ENCODE measurements around the gene NHLRC3. TPM values are rescaled to one million over a fixed set of nuclear protein-coding genes. Genes with fewer than 3 reads are reported as not detected.

Gene NHLRC3
- total RNA-seq, 2 donors from 2014 or later, result 20.1 to 21.0 TPM

DNA sequence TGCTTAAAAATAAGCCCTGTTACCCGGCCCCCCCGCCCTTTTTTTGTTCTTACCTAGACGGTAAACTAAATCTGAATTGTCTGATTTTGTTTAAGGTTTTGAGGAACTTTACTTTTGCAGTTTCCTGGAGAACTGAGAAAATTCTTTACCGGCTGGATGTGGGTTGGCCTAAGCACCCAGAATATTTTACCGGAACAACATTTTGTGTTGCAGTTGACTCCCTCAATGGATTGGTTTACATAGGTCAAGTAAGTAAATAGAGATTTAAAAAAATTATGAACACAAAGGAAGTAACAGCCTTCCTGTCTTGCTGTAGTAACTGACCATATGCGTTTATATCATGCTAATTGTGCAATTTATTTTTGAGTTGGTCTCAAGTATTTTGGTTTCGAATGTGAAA, 785 bp downstream of the NHLRC3 start:
- H3K9me3 ChIP-seq, result no peaks in the 10 kb centered on the region
- H3K36me3 ChIP-seq (replicated peaks in 1 of 2; ENCODE audit: insufficient read depth in 1 of 2, low read depth in 2 of 2), result peaks cover 0 to 2% of the 10 kb centered on the region in 2 donors
- DNase-seq, result no peak
- ATAC-seq, result no peak
- H3K27ac ChIP-seq, result peak overlapping the region in 1 of 4 donors; percentile 97
- 8 to 9% methylated on average over 7 of the region's 7 CpGs for whole genome bisulfite sequencing, 2 donors
- H3K27me3 ChIP-seq, result no peaks in the 10 kb centered on the region
- peaks cover 35% of the 10 kb centered on the region for H3K4me1 ChIP-seq
- intact Hi-C loops (cut with DNase I), result no loop called here
- peak overlapping the region; percentile 87 to 92 for H3K4me3 ChIP-seq
- TF ChIP-seq, protein P1, sequence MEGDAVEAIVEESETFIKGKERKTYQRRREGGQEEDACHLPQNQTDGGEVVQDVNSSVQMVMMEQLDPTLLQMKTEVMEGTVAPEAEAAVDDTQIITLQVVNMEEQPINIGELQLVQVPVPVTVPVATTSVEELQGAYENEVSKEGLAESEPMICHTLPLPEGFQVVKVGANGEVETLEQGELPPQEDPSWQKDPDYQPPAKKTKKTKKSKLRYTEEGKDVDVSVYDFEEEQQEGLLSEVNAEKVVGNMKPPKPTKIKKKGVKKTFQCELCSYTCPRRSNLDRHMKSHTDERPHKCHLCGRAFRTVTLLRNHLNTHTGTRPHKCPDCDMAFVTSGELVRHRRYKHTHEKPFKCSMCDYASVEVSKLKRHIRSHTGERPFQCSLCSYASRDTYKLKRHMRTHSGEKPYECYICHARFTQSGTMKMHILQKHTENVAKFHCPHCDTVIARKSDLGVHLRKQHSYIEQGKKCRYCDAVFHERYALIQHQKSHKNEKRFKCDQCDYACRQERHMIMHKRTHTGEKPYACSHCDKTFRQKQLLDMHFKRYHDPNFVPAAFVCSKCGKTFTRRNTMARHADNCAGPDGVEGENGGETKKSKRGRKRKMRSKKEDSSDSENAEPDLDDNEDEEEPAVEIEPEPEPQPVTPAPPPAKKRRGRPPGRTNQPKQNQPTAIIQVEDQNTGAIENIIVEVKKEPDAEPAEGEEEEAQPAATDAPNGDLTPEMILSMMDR (IDR thresholded peaks at IDR 0.05), result no peak
- no peak for TF ChIP-seq POLR2A (IDR thresholded peaks at IDR 0.05)

DNA sequence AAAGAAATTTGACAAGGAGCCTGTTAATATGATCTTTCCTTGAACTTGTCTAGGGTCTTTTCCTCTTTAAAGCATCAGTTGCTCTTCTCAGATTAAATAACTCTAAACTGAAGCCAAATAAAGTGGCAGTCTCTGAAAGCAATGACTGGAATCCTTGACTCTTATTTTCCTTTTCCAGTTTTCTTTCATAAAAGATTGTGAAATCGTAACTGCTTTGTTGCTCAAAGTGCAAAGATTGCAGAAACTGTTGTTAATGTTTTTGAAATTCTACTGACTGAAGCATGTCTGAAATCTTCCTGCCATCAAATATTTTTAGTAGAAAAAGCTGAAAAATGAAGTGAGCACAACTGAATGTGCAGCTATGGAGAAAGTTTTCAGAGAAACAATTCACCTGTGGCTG, 1.9 kb downstream of the NHLRC3 start:
- peaks cover 0 to 4% of the 10 kb centered on the region in 2 donors for H3K36me3 ChIP-seq (replicated peaks in 1 of 2; ENCODE audit: insufficient read depth in 1 of 2, low read depth in 2 of 2)
- DNase-seq (no peak), ATAC-seq (no peak)
- intact Hi-C loops (cut with DNase I), result no loop called here
- no peak for TF ChIP-seq POLR2A (IDR thresholded peaks at IDR 0.05)
- TF ChIP-seq, protein P1 (IDR thresholded peaks at IDR 0.05), result no peak
- no peaks in the 10 kb centered on the region for H3K27me3 ChIP-seq
- no peaks in the 10 kb centered on the region for H3K9me3 ChIP-seq
- H3K27ac ChIP-seq, result no peak overlapping the region
- WGBS, 2 donors, result 65 to 72% methylated on average over 1 of the region's 1 CpG
- H3K4me3 ChIP-seq, result no peak overlapping the region
- H3K4me1 ChIP-seq, result peaks cover 23% of the 10 kb centered on the region

DNA sequence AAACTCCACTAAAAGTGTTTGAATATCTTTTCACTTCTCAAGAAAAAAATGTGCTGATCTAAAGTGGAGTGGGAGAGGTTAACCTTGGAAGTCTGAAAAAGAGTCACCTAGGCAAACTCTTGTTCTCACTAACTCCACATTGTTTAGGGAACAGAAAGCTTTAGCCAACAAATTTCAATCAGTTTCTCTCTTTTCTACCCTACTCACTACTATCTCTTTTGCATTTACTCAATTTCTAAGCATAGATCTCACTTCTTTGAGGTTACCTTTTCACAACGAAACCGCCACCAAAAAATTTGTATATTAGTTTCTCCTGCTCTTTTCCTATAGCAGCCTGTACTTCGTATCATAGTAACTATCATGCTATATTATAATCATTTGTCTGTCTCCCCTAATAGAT, 6.3 kb downstream of the NHLRC3 start:
- H3K9me3 ChIP-seq, result no peaks in the 10 kb centered on the region
- no peak overlapping the region for H3K4me3 ChIP-seq
- H3K4me1 ChIP-seq, result peaks cover 12% of the 10 kb centered on the region
- intact Hi-C loops (cut with DNase I), result no loop called here
- 90 to 95% methylated on average over 3 of the region's 3 CpGs for whole genome bisulfite sequencing, 2 donors
- DNase-seq (no peak), ATAC-seq (no peak)
- H3K27ac ChIP-seq, result no peak overlapping the region
- H3K27me3 ChIP-seq, result no peaks in the 10 kb centered on the region
- no peak for TF ChIP-seq POLR2A (IDR thresholded peaks at IDR 0.05)
- TF ChIP-seq, protein P1 (IDR thresholded peaks at IDR 0.05), result no peak
- peaks cover 0 to 4% of the 10 kb centered on the region in 2 donors for H3K36me3 ChIP-seq (replicated peaks in 1 of 2; ENCODE audit: insufficient read depth in 1 of 2, low read depth in 2 of 2)

DNA sequence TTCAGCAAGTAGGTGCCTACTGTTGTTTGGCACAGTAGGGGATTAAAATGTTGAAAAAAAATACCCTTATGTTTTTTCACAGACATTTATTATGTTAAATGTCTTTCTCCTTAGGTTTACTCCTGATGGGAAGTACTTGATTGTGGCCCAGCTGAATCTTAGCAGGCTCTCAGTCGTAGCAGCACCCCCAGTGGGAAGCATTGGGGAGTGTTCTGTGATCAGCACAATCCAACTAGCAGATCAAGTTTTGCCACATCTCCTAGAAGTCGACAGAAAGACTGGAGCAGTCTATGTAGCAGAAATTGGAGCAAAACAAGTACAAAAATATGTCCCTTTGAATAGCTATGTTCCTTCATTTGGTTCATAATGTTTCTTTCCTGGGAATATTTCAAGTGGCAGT, 9.3 kb downstream of the NHLRC3 start:
- TF ChIP-seq, protein P1 (IDR thresholded peaks at IDR 0.05), result peak in 1 of 7 experiments; percentile 21
- no peak for TF ChIP-seq POLR2A (IDR thresholded peaks at IDR 0.05)
- WGBS, 2 donors, result 14 to 15% methylated on average over 2 of the region's 2 CpGs
- intact Hi-C loops (cut with DNase I), result no loop called here
- no peaks in the 10 kb centered on the region for H3K4me1 ChIP-seq
- no peak overlapping the region for H3K4me3 ChIP-seq
- H3K27ac ChIP-seq, result no peak overlapping the region
- DNase-seq, result peak in 1 of 4 donors; percentile 24
- peaks cover 0 to 4% of the 10 kb centered on the region in 2 donors for H3K36me3 ChIP-seq (replicated peaks in 1 of 2; ENCODE audit: insufficient read depth in 1 of 2, low read depth in 2 of 2)
- no peaks in the 10 kb centered on the region for H3K27me3 ChIP-seq
- no peaks in the 10 kb centered on the region for H3K9me3 ChIP-seq
- peak; percentile 50 for ATAC-seq

DNA sequence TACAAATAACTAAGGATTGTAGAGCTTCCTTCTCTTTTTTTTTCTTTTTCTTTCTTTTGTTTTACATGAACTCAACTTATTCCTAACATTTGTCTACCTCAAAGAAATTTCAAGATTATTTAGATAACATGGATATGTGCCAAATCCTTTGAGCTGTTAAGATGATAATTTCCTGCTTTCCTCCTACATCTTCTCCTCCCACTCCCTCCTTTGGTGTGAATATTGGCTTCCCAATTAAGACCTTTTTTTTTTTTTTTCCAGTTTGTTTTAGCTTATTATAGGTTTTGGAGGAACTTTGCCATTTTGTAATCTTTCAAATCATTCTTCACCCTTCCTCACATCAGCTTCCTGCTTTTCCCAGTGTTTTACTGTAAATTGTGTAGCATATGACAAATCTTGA, 10.6 kb downstream of the NHLRC3 start:
- Histone ChIP-seq H3K4me1 (no peaks in the 10 kb centered on the region), H3K27me3 (no peaks in the 10 kb centered on the region), H3K4me3 (no peak overlapping the region), H3K27ac (no peak overlapping the region), H3K36me3 (replicated peaks in 1 of 2; ENCODE audit: insufficient read depth in 1 of 2, low read depth in 2 of 2) (peaks cover 0 to 4% of the 10 kb centered on the region in 2 donors), H3K9me3 (no peaks in the 10 kb centered on the region)
- intact Hi-C loops (cut with DNase I), result no loop called here
- DNase-seq (no peak), ATAC-seq (no peak)
- TF ChIP-seq POLR2A (IDR thresholded peaks at IDR 0.05), result no peak
- TF ChIP-seq, protein P1 (IDR thresholded peaks at IDR 0.05), result no peak
